T-helper 2 cell treated with Interferon-gamma antibody and Interleukin-4, amounts not matched to agents 5 μg/mL and 100 μg/mL, for 36 hours (primary cell): ENCODE results near the gene UQCC5.

Experiments
- DNase-seq: peaks from one replicate; pipeline ENCODE4 v3.0.0; 2021; ENCODE audit warnings: low spot score
- H3K27ac Mint-ChIP-seq: one replicate; pipeline ENCODE4 v1.8.0; 2021; ENCODE audit warnings: mild to moderate bottlenecking, mixed read lengths
- H3K27me3 Mint-ChIP-seq: one replicate; pipeline ENCODE4 v1.8.0; 2021; ENCODE audit warnings: low read depth, mixed read lengths
- H3K36me3 Mint-ChIP-seq: one replicate; pipeline ENCODE4 v1.8.0; 2021; ENCODE audit warnings: low read depth, mixed read lengths
- H3K4me1 Mint-ChIP-seq: one replicate; pipeline ENCODE4 v1.8.0; 2021; ENCODE audit warnings: low read depth, mixed read lengths
- H3K4me3 Mint-ChIP-seq: one replicate; pipeline ENCODE4 v1.8.0; 2022; ENCODE audit warnings: mild to moderate bottlenecking, moderate library complexity, mixed read lengths
- H3K9me3 Mint-ChIP-seq: one replicate; pipeline ENCODE4 v1.8.0; 2021; ENCODE audit warnings: mixed read lengths

UQCC5 gene

DNA sequence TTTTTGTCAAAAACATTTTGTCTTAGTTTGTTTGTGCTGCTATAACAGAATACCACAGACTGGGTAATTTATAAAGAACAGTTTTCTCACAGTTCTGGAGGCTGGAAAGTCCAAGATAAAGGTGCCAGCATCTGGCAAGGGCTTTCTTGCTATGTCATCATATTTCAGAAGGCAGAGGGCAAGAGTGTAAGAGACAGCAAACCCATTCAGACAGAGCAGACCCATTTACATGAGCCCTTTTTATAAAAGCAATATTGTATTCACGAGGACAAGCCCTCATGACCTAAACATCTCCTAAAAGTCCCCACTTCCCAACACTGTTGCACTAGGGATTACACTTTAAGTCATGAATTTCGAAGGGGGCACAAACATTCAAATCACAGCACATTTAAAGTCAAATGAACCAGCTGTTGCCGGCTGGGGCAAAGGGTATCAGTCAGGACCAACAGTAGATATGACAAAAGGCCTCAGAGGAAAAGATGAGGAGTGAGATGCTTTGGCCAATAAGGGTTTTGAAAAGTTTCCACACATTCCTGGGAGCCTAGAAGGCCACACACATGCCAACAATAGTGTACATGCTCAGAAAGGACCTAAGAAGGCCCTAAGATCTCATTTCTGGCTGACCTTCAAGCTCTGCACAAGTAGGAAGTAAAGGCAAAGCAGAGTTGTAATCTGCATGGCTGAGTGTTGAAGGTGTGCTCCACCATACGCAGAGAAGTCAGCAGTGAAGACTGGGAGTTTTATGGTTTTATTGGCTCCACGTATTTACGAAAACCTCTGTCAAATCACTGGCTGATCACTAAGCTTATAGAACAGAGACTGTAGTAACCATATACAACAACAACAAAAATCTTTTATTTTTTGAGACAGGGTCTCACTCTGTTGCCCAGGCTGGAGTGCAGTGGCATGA lies 37.9 kb downstream of the UQCC5 start:
- no peaks in the 10 kb centered on the region for H3K27me3 Mint-ChIP-seq
- H3K4me3 Mint-ChIP-seq, result no peak overlapping the region
- H3K36me3 Mint-ChIP-seq, result peaks cover 41% of the 10 kb centered on the region
- no peak overlapping the region for H3K27ac Mint-ChIP-seq
- no peaks in the 10 kb centered on the region for H3K9me3 Mint-ChIP-seq
- DNase-seq, result no peak
- H3K4me1 Mint-ChIP-seq, result no peaks in the 10 kb centered on the region
